K562 (cell line): ENCODE results near the gene SMG9. TPM values are rescaled to one million over a fixed set of nuclear protein-coding genes. Genes with fewer than 3 reads are reported as not detected.

Source experiments
- BRD9 ChIP-seq: fragments of 450-650 bp; IDR thresholded peaks from 2 replicates; pipeline ENCODE4 v1.6.1; 2018; ENCODE audit warnings: low read depth; ENCODE audit not compliant: partially characterized antibody
- EWSR1 ChIP-seq: fragments of 450-650 bp; IDR thresholded peaks from 2 replicates; pipeline ENCODE4 v1.6.1; 2018; ENCODE audit warnings: borderline replicate concordance, mild to moderate bottlenecking, low read depth, moderate library complexity; ENCODE audit not compliant: partially characterized antibody
- FOSL1 ChIP-seq: fragments of 200-800 bp; sonication (Bioruptor generic); conservative IDR thresholded peaks from 2 replicates; pipeline ENCODE4 v1.6.1; 2016; ENCODE audit warnings: missing genetic modification characterization, missing compliant biosample characterization
- FOXM1 ChIP-seq, 2 experiments: fragments of 450-650 bp in 1 of 2; sonication (generic) in 1 of 2; formaldehyde crosslinking in 1 of 2; IDR thresholded peaks; 2 replicates each; pipeline versions ENCODE4 v1.6.1 to v1.9.0; 2017 to 2022; ENCODE audit warnings: low read depth in 2 of 2, mild to moderate bottlenecking in 2 of 2, missing genetic modification reagents in 1 of 2, moderate library complexity in 1 of 2
- MXD1 ChIP-seq: fragments of 250-450 bp; sonication (Bioruptor Pico); IDR thresholded peaks from 2 replicates; pipeline ENCODE4 v1.8.0; 2021; ENCODE audit warnings: borderline replicate concordance, mild to moderate bottlenecking, moderate library complexity; ENCODE audit not compliant: poor library complexity, severe bottlenecking
- NFRKB ChIP-seq: fragments of 450-650 bp; IDR thresholded peaks from 2 replicates; pipeline ENCODE4 v1.6.1; 2016; ENCODE audit warnings: low read depth
- NRF1 ChIP-seq, 2 experiments: fragments of 450-650 bp; IDR thresholded peaks in 1 of 2; conservative IDR thresholded peaks in 1 of 2; 2 replicates each; pipeline ENCODE4 v1.6.1; 2014; ENCODE audit warnings: mild to moderate bottlenecking in 2 of 2
- PREB ChIP-seq: sonication (generic); formaldehyde crosslinking; IDR thresholded peaks from 2 replicates; pipeline ENCODE4 v1.8.1; 2023; ENCODE audit warnings: mild to moderate bottlenecking, missing genetic modification reagents
- SMAD2 ChIP-seq: fragments of 150-350 bp; IDR thresholded peaks from 2 replicates; pipeline ENCODE4 v1.6.1; 2014; ENCODE audit warnings: low read depth, mild to moderate bottlenecking, low read length
- SMARCE1 ChIP-seq: fragments of 450-650 bp; IDR thresholded peaks from 2 replicates; pipeline ENCODE4 v1.7.1; 2016; ENCODE audit warnings: mild to moderate bottlenecking
- TRIM25 ChIP-seq: fragments of 450-650 bp; IDR thresholded peaks from 2 replicates; pipeline ENCODE4 v1.7.0; 2016; ENCODE audit warnings: borderline replicate concordance
- ZKSCAN1 ChIP-seq: fragments of 150-350 bp; IDR thresholded peaks from 2 replicates; pipeline ENCODE4 v1.6.1; 2016; ENCODE audit warnings: low read depth, low read length
- ZNF197 ChIP-seq: fragments of 200-800 bp; sonication (Bioruptor generic); IDR thresholded peaks from 2 replicates; pipeline ENCODE4 v1.6.1; 2016; ENCODE audit warnings: low read depth, missing genetic modification characterization, missing compliant biosample characterization
- ZNF253 ChIP-seq: fragments of 250-450 bp; sonication (Bioruptor Pico); conservative IDR thresholded peaks from 2 replicates; pipeline ENCODE4 v1.6.1; 2021; ENCODE audit warnings: mild to moderate bottlenecking
- ZNF766 ChIP-seq: fragments of 200-800 bp; sonication (Bioruptor generic); conservative IDR thresholded peaks from 2 replicates; pipeline ENCODE4 v1.6.1; 2016; ENCODE audit warnings: missing genetic modification characterization, missing compliant biosample characterization
- polyA plus RNA-seq, 8 experiments: library from polyadenylated mRNA; depleted of rRNA in 4 of 8; stranded (reverse) in 5 of 8; unstranded in 3 of 8; fragments of >200 nt; fragmentation: Nextera tagmentation in 2 of 8; fragmentation: Illumina TruSeq in 1 of 8; extraction: Ambion mirVana in 2 of 8; extraction: Trizol in 1 of 8; gene quantifications; 2 replicates each; pipeline versions ENCODE4 v1.2.1 to v1.2.3, GENCODE V29; 2011 to 2014; ENCODE audit warnings: inconsistent platforms in 1 of 8, missing spikeins in 1 of 8
- total RNA-seq, 7 experiments: library from RNA; depleted of rRNA in 6 of 7; stranded (reverse); fragments of >200 nt in 6 of 7; fragmentation: Illumina TruSeq in 2 of 7; extraction: Trizol in 2 of 7; gene quantifications; 2 replicates each; pipeline versions ENCODE4 v1.2.1 to v1.2.3, GENCODE V29; 2011 to 2021; ENCODE audit warnings: low replicate concordance in 1 of 7
- TF ChIP-seq, protein P1 (sequence below), 2 experiments: fragments of 450-650 bp in 1 of 2; IDR thresholded peaks; 2 replicates each; pipeline ENCODE4 v1.6.1; 2011 to 2017; ENCODE audit warnings: low read depth in 2 of 2, antibody characterized with exemption in 1 of 2, borderline replicate concordance in 1 of 2, low read length in 1 of 2, mild to moderate bottlenecking in 1 of 2, mixed read lengths in 1 of 2; ENCODE audit not compliant: control insufficient read depth in 1 of 2
- TF ChIP-seq, protein P2 (sequence below): fragments of 250-450 bp; sonication (Bioruptor Pico); IDR thresholded peaks from 2 replicates; pipeline ENCODE4 v1.8.0; 2022; ENCODE audit warnings: moderate library complexity, mild to moderate bottlenecking, inconsistent platforms

SMG9 gene
- total and polyA plus RNA-seq, 9 of the 15 experiments (the other 6 are each of a cell fraction or from before 2014, with no cell fraction given): 1.7 to 79.7 (median 40.2) TPM

- TF ChIP-seq, protein P1, sequence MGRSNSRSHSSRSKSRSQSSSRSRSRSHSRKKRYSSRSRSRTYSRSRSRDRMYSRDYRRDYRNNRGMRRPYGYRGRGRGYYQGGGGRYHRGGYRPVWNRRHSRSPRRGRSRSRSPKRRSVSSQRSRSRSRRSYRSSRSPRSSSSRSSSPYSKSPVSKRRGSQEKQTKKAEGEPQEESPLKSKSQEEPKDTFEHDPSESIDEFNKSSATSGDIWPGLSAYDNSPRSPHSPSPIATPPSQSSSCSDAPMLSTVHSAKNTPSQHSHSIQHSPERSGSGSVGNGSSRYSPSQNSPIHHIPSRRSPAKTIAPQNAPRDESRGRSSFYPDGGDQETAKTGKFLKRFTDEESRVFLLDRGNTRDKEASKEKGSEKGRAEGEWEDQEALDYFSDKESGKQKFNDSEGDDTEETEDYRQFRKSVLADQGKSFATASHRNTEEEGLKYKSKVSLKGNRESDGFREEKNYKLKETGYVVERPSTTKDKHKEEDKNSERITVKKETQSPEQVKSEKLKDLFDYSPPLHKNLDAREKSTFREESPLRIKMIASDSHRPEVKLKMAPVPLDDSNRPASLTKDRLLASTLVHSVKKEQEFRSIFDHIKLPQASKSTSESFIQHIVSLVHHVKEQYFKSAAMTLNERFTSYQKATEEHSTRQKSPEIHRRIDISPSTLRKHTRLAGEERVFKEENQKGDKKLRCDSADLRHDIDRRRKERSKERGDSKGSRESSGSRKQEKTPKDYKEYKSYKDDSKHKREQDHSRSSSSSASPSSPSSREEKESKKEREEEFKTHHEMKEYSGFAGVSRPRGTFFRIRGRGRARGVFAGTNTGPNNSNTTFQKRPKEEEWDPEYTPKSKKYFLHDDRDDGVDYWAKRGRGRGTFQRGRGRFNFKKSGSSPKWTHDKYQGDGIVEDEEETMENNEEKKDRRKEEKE (IDR thresholded peaks at IDR 0.05; ENCODE audit: borderline replicate concordance in 1 of 2, control insufficient read depth in 1 of 2, low read depth in 2 of 2, low read length in 1 of 2): no peak
- TF ChIP-seq ZNF253 (CRISPR knock-in tag) (no peak), ZNF197 (no peak), EWSR1 (no peak), PREB (CRISPR knock-in tag) (no peak), TRIM25 (no peak), ZNF766 (CRISPR knock-in tag) (no peak), NRF1 (conservative IDR thresholded peaks at IDR 0.05 in 1 of 2, IDR thresholded peaks at IDR 0.05 in 1 of 2) (no peak), MXD1 (no peak), SMARCE1 (no peak), ZKSCAN1 (no peak), NFRKB (peak; percentile 28), SMAD2 (no peak), FOXM1 (IDR thresholded peaks at IDR 0.05; ENCODE audit: low read depth) (no peak), FOXM1 (CRISPR knock-in tag; IDR thresholded peaks at IDR 0.05; ENCODE audit: low read depth) (no peak), FOSL1 (tag) (no peak), BRD9 (peak; percentile 45)
- TF ChIP-seq, protein P2, sequence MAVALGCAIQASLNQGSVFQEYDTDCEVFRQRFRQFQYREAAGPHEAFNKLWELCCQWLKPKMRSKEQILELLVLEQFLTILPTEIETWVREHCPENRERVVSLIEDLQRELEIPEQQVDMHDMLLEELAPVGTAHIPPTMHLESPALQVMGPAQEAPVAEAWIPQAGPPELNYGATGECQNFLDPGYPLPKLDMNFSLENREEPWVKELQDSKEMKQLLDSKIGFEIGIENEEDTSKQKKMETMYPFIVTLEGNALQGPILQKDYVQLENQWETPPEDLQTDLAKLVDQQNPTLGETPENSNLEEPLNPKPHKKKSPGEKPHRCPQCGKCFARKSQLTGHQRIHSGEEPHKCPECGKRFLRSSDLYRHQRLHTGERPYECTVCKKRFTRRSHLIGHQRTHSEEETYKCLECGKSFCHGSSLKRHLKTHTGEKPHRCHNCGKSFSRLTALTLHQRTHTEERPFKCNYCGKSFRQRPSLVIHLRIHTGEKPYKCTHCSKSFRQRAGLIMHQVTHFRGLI: no peak
These were observed 28.9 kb upstream of the SMG9 start (continued) for GRCh38 chr19:43783636-43784035.
